HCT116 (cell line): Measurements from ENCODE around the gene CDK16.

Experiments used
- CBX3 ChIP-seq: IDR thresholded peaks from 2 replicates; pipeline ENCODE4 v1.6.1; 2012; ENCODE audit warnings: low read depth
- CEBPB ChIP-seq: IDR thresholded peaks from 2 replicates; pipeline ENCODE4 v1.6.1; 2012; ENCODE audit warnings: low read depth
- EZH2phosphoT487 ChIP-seq: fragments of 200-600 bp; IDR thresholded peaks from 2 replicates; pipeline ENCODE4 v1.6.1; 2018; ENCODE audit warnings: antibody characterized with exemption, borderline replicate concordance
- FOSL1 ChIP-seq: IDR thresholded peaks from 2 replicates; pipeline ENCODE4 v1.6.1; 2012; ENCODE audit warnings: low read depth
- POLR2A ChIP-seq: IDR thresholded peaks from 2 replicates; pipeline ENCODE4 v1.7.0; 2011; ENCODE audit warnings: borderline replicate concordance; ENCODE audit not compliant: insufficient read depth, insufficient read length; ENCODE audit errors: extremely low read depth
- POLR2AphosphoS5 ChIP-seq: IDR thresholded peaks from 2 replicates; pipeline ENCODE4 v1.6.1; 2011; ENCODE audit warnings: mild to moderate bottlenecking, low read depth, low read length, moderate library complexity
- TCF7L2 ChIP-seq: IDR thresholded peaks from 2 replicates; pipeline ENCODE4 v1.7.0; 2011; ENCODE audit warnings: borderline replicate concordance, inconsistent platforms; ENCODE audit not compliant: insufficient read depth, insufficient read length; ENCODE audit errors: extremely low read depth
- YY1 ChIP-seq: IDR thresholded peaks from 2 replicates; pipeline ENCODE4 v1.6.1; 2011; ENCODE audit warnings: low read length, low read depth, moderate library complexity, mild to moderate bottlenecking; ENCODE audit not compliant: insufficient replicate concordance; ENCODE audit errors: extremely low read depth
- ZNF274 ChIP-seq: fragments of 200-500 bp; sonication (Bioruptor generic); IDR thresholded peaks from 2 replicates; pipeline ENCODE4 v1.6.1; 2014; ENCODE audit warnings: mild to moderate bottlenecking, low read depth, low read length, inconsistent platforms
- TF ChIP-seq, protein P1 (sequence below), 3 experiments: fragments of 200-600 bp in 1 of 3; sonication (generic) in 1 of 3; IDR thresholded peaks in 2 of 3; conservative IDR thresholded peaks in 1 of 3; 2 replicates each; pipeline ENCODE4 v1.5.1; 2012 to 2017; ENCODE audit warnings: low read depth in 2 of 3, low read length in 2 of 3, antibody characterized with exemption in 1 of 3, borderline replicate concordance in 1 of 3, control low read depth in 1 of 3, mild to moderate bottlenecking in 1 of 3, mixed read lengths in 1 of 3, mixed run types in 1 of 3, moderate library complexity in 1 of 3; ENCODE audit not compliant: insufficient read depth in 1 of 3
- TF ChIP-seq, protein P2 (sequence below): IDR thresholded peaks from 2 replicates; pipeline ENCODE4 v1.6.1; 2012

DNA sequence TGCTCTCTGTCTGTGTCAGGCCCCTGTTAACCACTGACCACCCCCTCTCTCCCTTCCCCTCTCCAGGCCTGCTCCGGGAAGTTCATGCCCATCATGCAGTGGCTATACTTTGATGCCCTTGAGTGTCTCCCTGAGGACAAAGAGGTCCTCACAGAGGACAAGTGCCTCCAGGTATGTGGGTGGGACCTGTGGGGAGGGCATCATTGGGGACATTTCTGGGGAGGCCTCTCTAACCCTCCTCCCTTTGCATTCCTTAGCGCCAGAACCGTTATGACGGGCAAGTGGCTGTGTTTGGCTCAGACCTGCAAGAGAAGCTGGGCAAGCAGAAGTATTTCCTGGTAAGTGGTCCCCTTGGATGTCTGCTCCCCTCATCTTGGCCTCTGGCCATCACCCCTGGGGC lies 15.6 kb upstream of the CDK16 start:
- TF ChIP-seq, protein P1, sequence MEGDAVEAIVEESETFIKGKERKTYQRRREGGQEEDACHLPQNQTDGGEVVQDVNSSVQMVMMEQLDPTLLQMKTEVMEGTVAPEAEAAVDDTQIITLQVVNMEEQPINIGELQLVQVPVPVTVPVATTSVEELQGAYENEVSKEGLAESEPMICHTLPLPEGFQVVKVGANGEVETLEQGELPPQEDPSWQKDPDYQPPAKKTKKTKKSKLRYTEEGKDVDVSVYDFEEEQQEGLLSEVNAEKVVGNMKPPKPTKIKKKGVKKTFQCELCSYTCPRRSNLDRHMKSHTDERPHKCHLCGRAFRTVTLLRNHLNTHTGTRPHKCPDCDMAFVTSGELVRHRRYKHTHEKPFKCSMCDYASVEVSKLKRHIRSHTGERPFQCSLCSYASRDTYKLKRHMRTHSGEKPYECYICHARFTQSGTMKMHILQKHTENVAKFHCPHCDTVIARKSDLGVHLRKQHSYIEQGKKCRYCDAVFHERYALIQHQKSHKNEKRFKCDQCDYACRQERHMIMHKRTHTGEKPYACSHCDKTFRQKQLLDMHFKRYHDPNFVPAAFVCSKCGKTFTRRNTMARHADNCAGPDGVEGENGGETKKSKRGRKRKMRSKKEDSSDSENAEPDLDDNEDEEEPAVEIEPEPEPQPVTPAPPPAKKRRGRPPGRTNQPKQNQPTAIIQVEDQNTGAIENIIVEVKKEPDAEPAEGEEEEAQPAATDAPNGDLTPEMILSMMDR (IDR thresholded peaks at IDR 0.05 in 2 of 3, conservative IDR thresholded peaks at IDR 0.05 in 1 of 3; ENCODE audit: borderline replicate concordance in 1 of 3, insufficient read depth in 1 of 3, low read depth in 2 of 3, low read length in 2 of 3), result no peak
- no peak for TF ChIP-seq FOSL1
- no peak for TF ChIP-seq YY1
- no peak for TF ChIP-seq POLR2A
- no peak for TF ChIP-seq POLR2AphosphoS5
- no peak for TF ChIP-seq EZH2phosphoT487
- TF ChIP-seq CEBPB, result no peak
- no peak for TF ChIP-seq CBX3
- TF ChIP-seq, protein P2, sequence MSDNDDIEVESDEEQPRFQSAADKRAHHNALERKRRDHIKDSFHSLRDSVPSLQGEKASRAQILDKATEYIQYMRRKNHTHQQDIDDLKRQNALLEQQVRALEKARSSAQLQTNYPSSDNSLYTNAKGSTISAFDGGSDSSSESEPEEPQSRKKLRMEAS, result no peak
- no peak for TF ChIP-seq ZNF274
- no peak for TF ChIP-seq TCF7L2
